Measurements from ENCODE around the gene COG1.

COG1 gene

GRCh38 chr17:73196500-73196899 lies 3.6 kb downstream of the COG1 start:
- in situ Hi-C loops (cut with HindIII; ENCODE audit: low sequenced_read_pairs): no loop called here

DNA sequence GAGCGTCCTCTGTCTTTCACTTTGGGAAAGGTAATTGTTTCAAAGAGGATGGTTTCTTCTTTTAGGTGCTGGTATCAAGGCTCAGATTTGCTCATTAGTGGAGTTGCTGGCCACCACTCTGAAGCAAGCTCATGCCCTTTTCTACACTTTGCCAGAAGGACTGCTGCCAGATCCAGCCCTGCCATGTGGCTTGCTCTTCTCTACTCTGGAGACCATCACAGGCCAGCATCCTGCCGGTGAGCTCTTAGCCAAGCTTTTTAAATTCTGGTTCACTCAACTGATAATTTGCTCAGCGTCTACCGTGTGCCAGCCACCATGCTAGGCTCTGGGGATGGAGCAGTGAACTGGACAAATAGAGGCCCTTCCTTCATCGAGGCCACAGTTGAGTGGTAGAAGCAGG lies 4.3 kb downstream of the COG1 start:
- in situ Hi-C loops (cut with HindIII; ENCODE audit: low sequenced_read_pairs): no loop called here

- in situ Hi-C loops (cut with HindIII; ENCODE audit: low sequenced_read_pairs): no loop called here
Observed at GRCh38 chr17:73198201-73198929, 5.5 kb downstream of the COG1 start.

DNA sequence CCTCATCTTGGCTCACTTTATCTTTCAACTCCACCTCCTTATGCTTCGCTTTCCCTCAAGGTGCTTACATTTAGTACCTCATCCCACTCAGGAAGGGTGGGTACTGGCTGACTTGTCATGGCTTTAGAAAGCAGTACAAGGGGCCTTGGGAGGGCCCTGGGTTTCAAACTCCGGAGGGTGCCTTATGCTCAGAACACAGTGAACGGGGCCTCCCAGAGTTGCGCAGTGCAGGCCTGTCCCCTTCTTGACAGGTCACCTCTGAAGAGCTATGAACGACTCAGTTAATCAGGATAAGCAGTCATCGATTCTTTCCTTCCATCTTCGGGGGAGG lies 6.0 kb downstream of the COG1 start:
- in situ Hi-C loops (cut with HindIII; ENCODE audit: low sequenced_read_pairs): no loop called here

DNA sequence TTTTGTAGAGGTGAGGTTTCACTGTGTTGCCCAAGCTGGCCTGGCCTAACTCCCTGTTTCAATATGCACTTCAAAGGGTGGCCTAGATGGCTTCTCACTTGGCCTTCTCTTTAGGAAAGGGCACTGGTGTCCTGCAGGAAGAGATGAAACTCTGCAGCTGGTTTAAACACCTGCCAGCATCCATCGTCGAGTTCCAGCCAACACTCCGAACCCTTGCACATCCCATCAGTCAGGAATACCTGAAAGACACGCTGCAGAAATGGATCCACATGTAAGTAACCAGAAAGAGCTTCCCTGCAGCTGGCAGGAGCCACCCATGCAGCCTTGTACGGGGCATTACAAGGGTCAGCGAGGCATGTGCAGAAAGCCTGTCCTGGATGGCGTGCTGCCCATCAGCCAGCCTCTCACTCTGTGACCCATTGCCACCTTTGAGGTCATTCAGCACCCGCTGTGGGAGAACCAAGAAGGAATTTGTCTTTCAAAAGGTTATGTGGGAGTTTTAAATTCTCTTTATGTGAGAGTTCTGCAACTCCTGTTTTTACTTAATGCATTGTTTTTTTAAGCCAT lies 7.0 kb downstream of the COG1 start:
- in situ Hi-C loops (cut with HindIII; ENCODE audit: low sequenced_read_pairs): no loop called here

DNA sequence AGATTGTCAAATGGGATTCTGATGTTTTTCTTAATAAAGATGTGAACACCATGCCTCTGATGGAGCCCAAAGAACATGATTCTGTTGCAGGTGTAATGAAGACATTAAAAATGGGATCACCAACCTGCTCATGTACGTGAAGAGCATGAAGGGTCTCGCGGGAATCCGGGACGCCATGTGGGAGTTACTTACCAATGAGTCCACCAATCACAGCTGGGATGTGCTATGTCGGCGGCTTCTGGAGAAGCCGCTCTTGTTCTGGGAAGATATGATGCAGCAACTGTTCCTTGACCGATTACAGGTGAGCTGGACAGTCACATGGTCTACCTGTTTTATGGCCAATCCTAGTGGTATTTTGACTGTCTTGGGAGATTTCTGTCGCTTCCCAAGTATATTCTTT lies 7.6 kb downstream of the COG1 start:
- in situ Hi-C loops (cut with HindIII; ENCODE audit: low sequenced_read_pairs): no loop called here

GRCh38 chr17:73201215-73202069 lies 8.6 kb downstream of the COG1 start:
- in situ Hi-C loops (cut with HindIII; ENCODE audit: low sequenced_read_pairs): no loop called here

DNA sequence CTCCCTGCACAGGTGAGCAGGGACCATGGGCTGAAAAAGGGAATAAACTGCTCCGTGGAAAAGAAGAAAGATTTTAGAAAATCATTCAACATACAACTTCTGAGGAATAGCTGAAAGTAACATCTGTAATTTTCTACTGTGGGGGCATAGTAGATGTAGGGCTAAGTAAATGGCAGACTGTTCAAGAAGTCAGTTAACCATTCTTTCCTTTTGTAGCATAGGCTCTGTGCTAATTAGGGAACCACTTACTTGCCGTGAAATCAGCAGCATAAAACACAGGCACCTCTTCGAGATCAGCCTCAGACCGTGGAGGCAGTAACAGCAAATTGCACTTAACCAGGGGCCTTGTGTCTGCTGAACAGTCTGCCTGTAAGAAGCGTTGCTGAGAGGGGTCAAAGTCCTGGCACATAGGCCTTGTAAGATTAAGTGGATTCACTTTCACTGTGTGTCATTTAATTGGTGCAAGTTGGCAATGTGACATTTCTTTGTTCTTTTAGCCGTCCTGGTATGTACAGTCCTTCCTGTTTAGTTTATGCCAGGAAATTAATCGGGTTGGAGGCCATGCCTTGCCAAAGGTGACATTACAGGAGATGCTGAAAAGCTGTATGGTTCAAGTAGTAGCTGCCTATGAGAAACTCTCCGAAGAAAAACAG lies 10.4 kb downstream of the COG1 start:
- in situ Hi-C loops (cut with HindIII; ENCODE audit: low sequenced_read_pairs): no loop called here

- in situ Hi-C loops (cut with HindIII; ENCODE audit: low sequenced_read_pairs): no loop called here
Observed at GRCh38 chr17:73203788-73204479, 11.1 kb downstream of the COG1 start.

GRCh38 chr17:73205459-73205961 lies 12.7 kb downstream of the COG1 start:
- in situ Hi-C loops (cut with HindIII; ENCODE audit: low sequenced_read_pairs): no loop called here

GRCh38 chr17:73208139-73208827 lies 15.4 kb downstream of the COG1 start:
- in situ Hi-C loops (cut with HindIII; ENCODE audit: low sequenced_read_pairs): no loop called here

DNA sequence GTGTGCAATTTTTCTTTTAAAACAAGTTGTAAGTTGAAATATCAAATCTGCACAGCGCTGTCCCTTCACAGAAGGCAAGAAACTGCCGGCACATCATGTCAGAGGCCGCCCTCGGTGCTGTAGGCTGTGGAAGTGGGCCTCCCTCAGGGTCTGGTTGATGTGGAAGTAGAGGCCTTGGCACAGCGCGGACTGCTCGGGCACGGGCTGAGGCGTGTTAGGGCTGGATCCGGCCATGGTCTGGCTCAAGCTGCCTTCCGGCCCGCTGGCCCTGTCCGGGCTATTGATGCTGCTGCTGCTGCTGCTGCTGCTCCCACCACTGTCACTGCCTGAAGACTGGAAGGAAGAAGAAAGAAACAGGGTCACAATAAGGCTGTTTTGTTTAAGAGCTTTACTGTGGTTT lies 16.6 kb downstream of the COG1 start:
- in situ Hi-C loops (cut with HindIII; ENCODE audit: low sequenced_read_pairs): no loop called here

DNA sequence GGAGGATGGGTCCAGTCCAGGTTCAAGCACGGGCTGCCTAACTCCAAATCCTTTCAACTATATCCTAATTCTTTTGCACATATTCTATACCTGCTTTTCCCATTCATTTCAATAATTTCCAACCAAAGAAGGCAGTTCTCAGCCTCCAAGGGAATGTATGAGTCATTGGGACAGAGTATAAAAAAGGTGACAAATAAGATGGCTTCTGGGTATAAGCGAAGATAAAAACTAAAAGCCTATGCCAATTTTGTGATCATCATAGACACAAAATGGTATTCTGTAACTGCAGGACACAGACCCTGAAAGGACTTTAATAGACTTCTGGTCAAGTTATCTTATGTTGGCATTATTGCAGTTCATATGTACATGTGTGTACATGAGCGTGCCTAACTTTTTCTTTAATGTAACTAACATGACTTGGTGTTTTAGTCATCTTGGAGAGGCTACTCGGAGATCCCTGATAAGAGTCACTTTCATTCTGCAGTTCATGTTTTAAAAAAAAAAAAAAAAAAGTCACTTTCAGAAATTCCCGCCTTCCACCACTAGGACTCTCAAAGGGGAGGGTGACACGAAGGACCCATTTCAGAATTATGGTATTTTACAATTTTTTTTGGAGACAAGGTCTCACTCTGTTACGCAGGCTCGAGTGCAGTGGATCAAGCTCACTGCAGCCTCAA lies 17.3 kb downstream of the COG1 start:
- in situ Hi-C loops (cut with HindIII; ENCODE audit: low sequenced_read_pairs): no loop called here

- in situ Hi-C loops (cut with HindIII; ENCODE audit: low sequenced_read_pairs): no loop called here
Observed at GRCh38 chr17:73211745-73212144, 18.9 kb downstream of the COG1 start.

DNA sequence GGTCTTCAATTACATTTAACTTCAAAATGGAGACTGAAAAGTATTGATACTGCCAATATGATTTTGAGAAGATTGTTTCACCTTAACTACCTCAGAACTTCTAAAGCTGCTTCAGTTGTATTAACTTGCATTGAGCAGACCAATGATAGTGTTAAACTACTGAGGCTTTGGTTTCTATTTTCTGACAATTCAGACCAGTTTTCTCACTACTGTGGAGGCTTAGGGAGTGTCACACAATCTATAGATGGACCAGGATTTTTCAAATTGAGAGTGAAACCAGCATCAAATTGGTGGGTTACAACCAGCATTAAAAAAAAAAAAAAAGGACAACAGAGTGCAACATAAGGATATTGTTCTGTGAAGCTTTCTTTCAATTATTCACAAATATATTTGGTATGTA lies 21.2 kb downstream of the COG1 start:
- in situ Hi-C loops (cut with HindIII; ENCODE audit: low sequenced_read_pairs): no loop called here

DNA sequence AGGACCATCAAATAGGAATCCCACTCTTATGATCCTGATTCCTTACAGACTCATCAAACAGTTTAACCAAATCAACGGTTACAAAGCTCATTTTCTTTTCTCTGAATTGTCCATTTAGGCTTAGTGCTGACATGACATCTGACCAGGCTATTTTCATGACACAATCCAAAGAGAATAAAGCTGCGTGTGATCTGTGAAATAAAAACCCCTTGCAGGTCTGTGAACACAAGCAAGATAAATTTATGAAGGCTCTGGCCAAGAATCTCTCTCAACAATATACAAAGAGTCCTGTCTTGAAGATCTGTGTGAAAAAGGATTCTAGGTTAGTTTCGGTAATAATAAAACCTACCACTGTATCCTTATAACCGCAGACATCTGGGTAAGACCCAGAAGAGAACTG lies 22.0 kb downstream of the COG1 start:
- in situ Hi-C loops (cut with HindIII; ENCODE audit: low sequenced_read_pairs): no loop called here

- in situ Hi-C loops (cut with HindIII; ENCODE audit: low sequenced_read_pairs): no loop called here
Observed at GRCh38 chr17:73215447-73215846, 22.6 kb downstream of the COG1 start.

DNA sequence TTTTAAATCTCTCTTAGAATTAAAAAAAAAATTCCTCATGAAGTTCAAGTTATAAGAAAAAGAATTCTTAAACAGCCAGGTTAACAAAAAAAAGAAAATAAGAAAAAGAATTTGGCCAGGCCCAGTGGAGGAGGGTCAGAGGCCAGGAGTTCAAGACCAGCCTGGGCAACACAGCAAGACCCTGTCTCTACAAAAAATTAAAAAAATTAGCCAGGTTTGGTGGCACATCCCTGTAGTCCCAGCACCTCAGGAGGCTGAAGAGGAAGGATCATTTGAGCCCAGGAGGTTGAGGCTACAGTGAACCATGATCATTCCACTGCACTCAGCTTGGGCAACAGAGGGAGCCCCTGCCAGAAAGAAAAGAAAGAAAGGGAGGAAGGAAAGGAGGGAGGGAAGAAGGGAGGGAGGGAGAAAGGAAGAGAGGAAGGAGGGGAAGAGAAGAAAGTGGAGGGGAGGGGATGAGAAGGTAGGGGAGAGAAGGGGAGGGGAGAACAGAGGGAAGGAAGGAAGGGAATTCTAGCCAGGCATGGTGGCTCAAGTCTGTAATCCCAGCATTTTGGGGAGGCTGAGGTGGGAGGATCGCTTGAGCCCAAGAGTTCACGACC lies 30.9 kb downstream of the COG1 start:
- in situ Hi-C loops (cut with HindIII; ENCODE audit: low sequenced_read_pairs): no loop called here

DNA sequence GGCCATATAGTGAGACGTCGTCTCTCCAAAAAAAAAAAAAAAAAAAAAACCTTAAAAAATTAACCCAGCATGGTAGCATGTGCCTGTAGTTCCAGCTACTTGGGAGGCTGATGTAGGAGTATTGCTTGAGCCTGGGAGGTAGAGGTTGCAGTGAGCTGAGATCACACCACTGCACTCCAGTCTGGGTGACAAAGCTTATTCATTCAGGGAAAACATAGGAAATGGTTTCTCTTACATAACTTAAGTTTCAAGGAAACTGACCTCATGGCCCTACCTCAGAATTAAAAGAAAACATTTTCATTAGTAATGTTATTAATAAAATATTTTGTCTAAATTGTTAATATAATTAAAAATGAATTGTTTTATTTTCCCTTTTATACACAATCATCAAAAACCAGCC lies 31.4 kb downstream of the COG1 start:
- in situ Hi-C loops (cut with HindIII; ENCODE audit: low sequenced_read_pairs): no loop called here
